COLO829 (cell line): Measurements from ENCODE around the gene DNAH7.
"Not testable (repeated sequence)": the region's sequence is repeated elsewhere in the genome, so short reads cannot be mapped to it uniquely, and the experiment has no call there.

Experiments used
- DNase-seq: peaks from one replicate; pipeline ENCODE4 v3.0.0; 2012; ENCODE audit warnings: low spot score

Gene DNAH7

DNA sequence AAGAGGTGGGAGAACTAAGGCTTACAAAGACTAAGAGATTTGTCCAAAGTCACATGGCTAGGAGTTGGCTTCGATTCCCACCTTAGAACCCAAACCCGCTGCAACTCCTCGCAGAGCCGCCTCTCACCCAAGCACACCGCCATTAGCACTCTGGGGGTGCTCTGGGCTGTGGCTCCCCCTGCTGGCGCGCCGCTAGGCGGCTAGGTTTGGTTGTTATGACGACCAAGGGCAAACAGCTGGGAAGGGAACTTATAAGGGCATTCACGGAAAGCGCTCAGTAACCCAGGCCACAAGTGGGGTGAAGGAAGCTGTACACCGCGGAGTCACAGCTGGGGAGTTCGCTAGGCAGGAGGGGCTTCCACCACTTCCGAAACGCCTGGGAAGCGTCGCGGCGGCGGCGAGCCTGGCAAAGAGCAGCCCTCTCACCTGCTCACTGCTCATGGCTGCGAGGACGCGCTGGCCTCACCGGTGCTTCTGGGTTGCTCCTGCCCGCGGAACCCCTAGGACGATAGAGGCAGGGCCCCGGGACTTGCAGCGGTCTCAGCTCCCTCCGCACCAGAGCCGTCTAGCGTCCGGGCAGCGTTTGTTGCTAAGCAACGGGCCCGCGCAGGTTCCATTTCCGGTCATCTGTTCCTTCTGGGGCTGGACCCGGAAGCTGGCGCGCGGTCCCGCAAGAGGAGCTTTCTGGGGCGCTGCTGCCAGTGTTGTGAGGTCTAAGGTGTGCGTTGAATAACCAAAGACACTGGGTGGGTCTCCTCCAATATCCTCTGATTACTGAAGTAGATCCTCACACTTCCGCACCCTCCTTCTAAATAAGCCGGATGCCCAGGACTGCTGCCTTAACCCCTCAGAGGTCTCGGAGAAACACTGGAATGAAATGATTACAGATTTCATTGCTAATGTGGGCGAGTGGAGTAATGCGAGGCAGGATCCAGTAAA is at the start of gene DNAH7:
TSS of gene DNAH7 (minus strand) at position 567 of the 939 bp plus-strand sequence. CDS start at position 441, 126 bp downstream.
- peak; percentile 94 for DNase-seq

DNA sequence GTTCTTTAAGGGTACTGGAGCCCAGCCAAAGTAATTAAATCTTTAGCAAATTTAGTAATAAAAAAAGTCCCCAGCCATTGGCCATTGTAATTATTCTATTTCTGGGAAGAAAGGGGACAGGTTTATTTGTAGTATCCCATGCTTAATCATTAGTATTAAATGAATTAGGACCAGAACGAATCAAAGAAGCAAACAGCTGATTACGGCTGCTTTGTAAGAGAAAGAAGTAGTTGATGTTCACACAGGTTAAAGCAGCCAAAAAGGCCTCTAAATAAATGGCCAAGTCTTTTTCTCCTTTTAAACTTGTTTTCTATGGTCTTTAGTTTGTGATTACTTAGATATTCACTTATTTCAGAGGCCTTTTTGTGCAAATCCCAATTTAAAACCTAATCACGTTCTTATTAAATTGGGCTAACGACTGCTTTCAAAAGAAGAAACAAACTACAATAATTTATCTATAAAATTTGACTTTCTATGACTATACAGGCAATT is 48.6 kb upstream of the DNAH7 start:
- DNase-seq = no peak

DNA sequence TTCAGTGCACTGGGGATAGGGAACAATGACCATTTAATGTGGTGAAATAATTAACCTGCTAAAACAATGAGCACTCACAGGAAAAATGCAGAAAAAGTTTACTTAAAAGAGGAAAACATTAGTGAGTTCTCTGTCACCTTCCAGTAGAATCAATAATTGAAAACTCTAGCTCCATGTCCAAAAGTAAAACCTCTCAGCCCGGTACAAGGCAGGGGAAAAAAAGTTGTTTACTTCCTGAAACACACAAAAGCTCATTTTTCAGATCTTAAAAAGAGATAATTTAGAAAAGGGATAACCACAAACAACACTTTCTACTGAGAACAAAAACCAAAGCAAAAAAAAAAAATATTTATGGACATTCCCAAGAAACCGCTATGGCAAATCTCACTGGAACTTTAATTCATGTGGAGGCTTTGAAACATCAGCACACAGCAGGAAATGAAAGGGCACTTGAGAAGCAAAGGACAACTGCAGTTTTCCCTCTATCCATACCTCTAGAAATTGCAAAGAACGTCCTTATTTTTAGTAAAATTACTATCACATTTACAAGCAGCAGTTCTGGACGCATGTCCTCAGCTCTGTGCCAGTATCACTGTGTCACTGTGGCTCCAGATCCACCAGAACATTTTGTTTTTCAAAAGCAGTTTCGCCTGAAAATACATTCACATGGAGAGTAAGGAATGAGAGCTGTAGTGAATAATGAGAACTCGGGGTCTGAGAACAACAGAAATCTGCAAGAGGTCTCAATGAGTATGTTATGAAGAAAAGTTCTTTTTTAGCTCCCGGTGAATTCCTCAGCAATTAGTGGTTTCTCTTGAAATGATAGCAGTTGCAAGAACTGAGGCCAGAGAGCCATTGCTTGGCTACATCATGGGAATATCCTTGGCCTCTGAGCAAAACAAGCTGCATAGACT is 44.7 kb upstream of the DNAH7 start:
- no peak for DNase-seq

DNA sequence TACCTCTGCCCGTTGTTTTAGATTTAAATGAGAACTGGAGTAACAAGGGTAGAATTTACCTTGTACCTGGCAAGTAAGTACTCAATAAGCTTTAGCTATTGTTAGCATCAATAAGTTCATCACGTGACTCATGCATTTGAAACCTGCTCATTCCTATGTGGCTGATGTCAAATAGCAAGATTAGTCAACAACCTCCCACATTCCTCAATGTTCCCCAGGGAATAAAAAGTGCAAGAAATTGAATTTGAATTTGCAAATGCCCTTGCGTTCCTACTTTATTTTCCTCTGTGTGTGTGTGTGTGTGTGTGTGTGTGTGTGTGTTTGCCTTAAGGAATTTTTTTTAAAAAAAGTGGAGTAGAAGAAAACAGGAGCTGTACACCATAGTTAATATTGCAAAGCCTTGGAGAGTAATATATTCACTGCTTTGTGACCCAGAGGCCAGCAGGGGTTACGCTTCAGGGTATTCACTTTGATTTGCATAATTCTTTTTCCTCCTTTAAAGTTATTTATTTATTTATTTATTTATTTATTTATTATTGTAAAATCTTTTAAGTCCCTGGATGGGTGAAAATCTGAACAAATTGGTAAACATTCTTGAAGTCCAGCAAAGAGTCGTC is 43.9 kb upstream of the DNAH7 start:
- peak; percentile 31 for DNase-seq

DNA sequence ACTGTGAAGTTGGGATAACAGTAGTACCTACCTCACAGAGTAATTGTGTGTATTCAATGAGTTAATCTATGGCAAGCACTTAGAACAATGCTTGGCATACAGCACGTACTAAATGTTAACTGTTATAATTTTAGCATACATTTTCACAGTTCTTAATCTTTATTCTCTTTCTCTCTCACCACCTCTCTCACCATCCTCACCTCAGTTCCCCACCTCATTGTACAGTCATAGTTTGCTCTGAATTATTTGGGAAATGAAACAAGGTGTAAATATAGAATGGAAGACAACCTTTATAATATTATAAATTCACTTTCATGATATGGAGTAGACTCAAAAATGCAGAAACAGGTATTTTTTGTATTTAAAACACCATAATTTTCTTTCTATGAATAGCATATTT is 40.0 kb upstream of the DNAH7 start:
- DNase-seq = no peak

DNA sequence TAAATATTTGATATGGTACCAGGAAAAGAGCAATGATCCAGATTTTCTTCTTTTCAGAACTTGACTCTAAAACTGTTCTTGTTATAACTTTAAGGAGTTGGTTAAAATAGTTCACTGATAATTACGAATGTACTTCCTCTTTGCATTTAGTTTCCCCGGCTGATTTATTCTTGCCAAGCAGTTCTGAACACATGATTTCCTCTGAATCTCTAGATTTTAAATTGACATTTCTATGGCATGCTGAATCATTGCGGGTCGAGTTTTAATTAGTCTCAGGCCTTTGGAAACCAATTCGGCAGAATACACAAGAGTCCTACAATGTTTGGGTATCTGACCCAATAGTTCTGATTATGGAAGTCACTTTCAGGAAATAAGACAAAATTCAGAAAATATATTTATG is 37.3 kb upstream of the DNAH7 start:
- DNase-seq = no peak

DNA sequence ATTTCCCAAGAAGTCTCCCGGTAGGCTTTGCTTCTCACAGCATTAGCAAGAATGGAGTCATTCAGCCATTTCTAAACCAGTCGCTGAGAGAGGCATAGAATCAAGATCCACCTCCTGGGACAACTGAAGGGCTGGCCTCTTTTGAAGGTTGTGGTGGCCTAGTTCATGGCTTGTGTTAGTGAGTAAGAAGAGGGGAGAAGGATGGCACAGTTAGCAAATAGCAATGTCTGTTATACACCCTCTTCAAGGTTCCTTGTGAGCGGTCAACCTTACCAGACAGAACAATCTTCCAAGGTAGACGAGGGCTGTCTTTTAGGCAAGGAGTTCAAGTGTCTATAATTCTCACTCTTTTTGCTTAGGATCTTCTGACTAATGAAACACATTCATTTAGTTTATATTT is 35.4 kb upstream of the DNAH7 start:
- no peak for DNase-seq

DNA sequence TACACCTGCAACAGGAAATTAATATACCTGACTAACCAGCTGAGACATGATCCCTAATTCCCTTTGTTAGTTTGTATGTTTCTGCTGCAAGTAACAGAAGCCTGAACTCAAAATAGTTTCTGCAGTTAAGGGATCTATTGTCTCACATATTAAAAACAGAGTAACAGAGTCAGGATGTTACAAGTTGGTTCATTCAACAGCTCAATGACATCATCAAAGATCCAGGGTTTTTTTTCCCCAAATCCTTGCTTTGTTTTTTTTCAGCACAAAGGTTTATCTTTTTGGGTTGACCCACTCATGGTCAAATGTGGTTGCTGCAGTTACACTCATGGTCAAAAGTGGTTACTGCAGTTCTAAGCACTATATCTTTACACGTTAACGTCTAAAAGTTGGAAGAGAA is 35.0 kb upstream of the DNAH7 start:
- DNase-seq = no peak

- no peak for DNase-seq
These were observed 32.8 kb upstream of the DNAH7 start for GRCh38 chr2:196101325-196101991.

DNA sequence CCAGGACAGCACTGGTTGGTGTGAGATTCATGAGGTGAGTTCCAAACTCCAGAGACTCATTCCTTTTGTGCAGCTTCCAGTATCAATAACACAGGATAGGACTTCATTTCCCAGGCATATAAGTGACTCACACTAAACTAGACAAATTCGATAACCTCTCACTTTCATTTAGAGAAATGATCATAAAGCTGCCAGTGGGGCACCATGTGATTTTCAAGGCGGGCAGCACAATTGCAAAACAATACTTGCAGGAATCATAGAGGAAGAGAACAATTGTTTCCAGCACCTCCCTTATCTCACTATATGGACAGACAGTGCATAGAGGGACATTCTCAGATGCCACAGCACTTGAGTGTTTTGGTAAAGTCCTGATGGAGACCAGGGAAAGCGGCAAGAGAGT is 31.3 kb upstream of the DNAH7 start:
- DNase-seq = no peak

DNA sequence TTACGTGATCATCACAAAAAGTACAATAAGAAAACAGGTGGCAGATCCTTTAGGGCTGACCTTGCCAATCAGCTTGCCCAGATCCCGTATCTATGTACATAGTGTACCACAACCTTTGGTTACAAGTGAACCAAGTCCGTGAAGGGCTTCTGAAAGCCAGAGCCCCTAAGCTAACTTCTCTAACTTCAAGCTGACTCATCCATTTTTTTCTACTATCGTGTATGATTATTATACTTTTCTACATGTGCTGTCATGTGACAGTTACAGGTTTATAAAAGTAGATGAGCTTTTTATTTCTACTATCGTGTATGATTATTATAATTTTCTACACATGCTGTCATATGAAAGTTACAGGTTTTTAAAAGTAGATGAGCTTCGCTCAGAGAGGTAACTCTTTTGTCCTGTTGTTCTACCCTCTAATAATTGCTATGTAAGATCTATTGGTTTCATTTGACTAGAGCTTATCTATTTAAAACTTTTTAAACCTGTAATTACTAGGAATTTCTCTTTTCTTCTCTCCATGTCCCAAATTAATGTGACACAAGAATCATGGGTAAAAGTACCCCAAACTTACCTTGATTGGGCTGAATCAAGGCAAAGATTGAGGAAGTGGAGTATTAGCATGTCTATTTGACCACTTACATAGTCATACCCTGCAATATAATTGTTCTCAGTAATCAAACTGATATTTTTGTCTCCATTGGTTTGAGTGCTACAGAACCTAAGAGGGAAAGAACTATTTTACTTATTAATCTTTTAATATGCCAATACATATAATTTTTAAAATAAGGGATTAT is 29.4 kb upstream of the DNAH7 start:
- DNase-seq = no peak

DNA sequence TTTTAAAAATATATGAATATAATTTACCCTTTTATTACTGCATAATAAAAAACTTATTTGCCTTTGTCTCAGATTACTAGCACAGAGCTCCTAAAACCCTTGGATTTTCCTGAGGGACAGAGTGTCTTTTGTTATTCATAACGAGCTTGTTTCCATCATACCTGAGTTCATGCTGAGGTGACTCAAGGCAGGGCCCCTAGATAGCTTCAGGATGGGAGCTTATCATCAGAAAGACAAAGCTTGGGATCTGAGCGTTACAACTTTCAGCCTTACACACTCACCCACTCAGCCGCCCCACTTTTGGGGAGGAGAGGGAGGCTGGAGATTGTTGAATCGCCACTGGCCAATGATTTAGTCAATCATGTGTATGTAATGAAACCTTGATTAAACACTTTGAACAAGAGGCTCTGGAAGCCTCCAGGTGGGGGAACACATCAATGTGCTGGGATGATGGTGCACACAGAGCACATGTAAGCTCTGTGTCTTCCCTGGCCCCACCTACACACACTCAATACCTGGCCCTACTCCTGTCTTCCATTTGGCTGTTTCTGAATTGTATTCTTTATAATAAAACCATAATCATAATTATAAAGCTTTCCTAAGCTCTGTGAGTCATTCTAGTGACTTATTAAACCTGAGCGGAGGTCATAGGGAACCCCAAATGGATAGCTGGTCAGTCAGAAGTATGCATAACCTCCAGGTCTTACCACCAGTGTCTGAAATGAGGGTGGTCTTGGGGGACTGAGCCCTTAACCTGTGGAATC is 28.5 kb upstream of the DNAH7 start:
- no peak for DNase-seq

- DNase-seq = no peak
These were observed 27.6 kb upstream of the DNAH7 start for GRCh38 chr2:196096264-196096663.

GRCh38 chr2:196089448-196089847 is 20.8 kb upstream of the DNAH7 start:
- DNase-seq = not testable (repeated sequence)

DNA sequence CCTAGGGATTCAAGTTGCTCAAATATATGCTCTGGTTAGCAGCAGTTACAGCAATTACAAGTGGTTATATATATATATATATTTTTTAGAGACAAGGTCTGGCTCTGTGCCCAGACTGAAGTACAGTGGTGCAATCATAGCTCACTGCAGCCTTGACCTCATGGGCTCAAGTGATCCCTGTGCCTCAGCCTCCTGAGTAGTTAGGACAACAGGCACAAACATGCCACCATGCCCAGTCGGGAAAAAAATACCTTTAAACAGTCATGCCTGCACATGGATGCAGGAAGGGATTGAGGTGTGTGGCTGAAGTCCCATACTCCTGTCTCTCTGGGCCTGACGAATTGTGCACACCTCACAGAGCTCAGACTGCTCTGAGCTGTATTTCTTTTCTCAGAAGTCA is 19.6 kb upstream of the DNAH7 start:
- no peak for DNase-seq

DNA sequence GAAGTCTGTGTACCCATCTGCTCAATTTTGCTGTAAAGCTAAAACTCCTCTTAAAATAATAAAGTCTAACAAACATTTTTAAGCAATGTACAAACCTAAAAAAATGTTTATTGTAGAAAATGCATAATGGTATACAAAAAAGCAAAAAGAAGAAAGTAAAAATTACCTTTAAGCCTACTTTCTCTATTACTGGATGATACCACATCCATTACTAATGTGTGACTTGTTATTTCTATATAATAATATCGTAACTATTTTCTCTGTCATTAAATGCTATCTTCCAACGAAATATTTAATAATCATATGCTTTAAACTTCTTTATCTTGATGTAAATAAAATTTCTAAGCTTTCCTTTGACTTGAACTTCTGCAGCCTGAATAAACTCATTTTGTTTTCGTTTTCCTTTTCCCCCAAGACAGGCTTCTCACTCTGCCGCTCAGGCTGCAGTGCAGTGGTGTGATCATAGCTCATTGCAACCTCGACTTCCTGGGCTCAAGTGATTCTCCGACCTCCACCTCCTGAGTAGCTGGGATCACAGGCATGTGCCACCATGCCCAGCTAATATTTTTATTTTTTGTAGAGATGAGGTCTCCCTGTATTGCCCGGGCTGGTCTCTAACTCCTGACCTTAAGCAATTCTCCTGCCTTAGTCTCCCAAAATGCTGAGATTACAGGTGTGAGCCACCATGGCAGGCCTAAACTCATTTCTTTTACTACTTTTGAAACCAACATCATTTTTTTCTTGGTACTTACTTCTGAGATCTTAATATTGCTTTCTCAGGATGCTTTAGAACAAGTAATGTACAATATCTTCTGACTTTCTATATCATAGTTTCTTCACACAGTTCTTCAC is 18.1 kb upstream of the DNAH7 start:
- DNase-seq = no peak

GRCh38 chr2:196083601-196084000 is 15.0 kb upstream of the DNAH7 start:
- no peak for DNase-seq

DNA sequence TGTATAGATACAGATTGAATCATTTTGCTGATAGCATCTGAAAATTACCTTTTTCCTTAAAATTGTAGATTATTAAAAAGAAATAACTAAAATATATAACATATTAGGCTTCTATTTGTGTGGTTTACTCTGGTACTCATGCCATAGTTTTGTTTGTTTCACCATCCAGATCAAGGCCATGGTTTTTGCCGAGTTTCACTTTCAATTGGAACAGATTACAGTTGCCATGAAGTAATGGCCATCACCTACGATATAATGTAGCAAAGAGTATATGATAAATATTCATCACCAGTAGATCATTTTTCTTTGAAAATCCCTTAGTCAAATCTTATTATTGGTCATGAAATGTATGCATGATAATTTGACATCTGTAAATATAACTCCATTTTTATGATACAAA is 11.9 kb upstream of the DNAH7 start:
- no peak for DNase-seq

GRCh38 chr2:196079052-196079451 is 10.4 kb upstream of the DNAH7 start:
- DNase-seq = no peak
